ENCODE data around the gene SPATA2. TPM values are rescaled to one million over a fixed set of nuclear protein-coding genes. Genes with fewer than 3 reads are reported as not detected.

The SPATA2 gene
- total and polyA plus RNA-seq, 2 of the 13 experiments (the other 11 are each of a cell fraction or from before 2014, with no cell fraction given), result 3.2 to 8.7 TPM

GRCh38 chr20:49915380-49916145, at the start of gene SPATA2 (continued):
- TF ChIP-seq CEBPZ (IDR thresholded peaks at IDR 0.05; ENCODE audit: low read length) (no peak), ZNF770 (CRISPR knock-in tag; IDR thresholded peaks at IDR 0.05) (no peak; the same call in 1 of the 2 replicates), ZNF136 (CRISPR knock-in tag; IDR thresholded peaks at IDR 0.05; ENCODE audit: low read depth) (peak; percentile 81; the same call in 1 of the 2 replicates), TERF1 (CRISPR knock-in tag; IDR thresholded peaks at IDR 0.05) (no peak), ZNF549 (CRISPR knock-in tag; IDR thresholded peaks at IDR 0.05) (no peak), ZNF230 (CRISPR knock-in tag; IDR thresholded peaks at IDR 0.05) (peak; percentile 80; the same call in 1 of the 2 replicates), ZNF639 (CRISPR knock-in tag; conservative IDR thresholded peaks at IDR 0.05) (peak; percentile 95), TAF15 (IDR thresholded peaks at IDR 0.05; ENCODE audit: low read depth, low read length, poor library complexity, severe bottlenecking) (peak; percentile 30), IRF9 (CRISPR knock-in tag; IDR thresholded peaks at IDR 0.05; ENCODE audit: borderline replicate concordance) (peak; percentile 37; the same call in 1 of the 2 replicates), ZIK1 (CRISPR knock-in tag; IDR thresholded peaks at IDR 0.05; ENCODE audit: borderline replicate concordance, low read depth) (no peak; the same call in 1 of the 2 replicates), CHD4 (IDR thresholded peaks at IDR 0.05; ENCODE audit: borderline replicate concordance, low read length) (peak; percentile 100), DMAP1 (CRISPR knock-in tag; IDR thresholded peaks at IDR 0.05) (peak; percentile 71), ZNF354B (CRISPR knock-in tag; IDR thresholded peaks at IDR 0.05) (peak; percentile 99; the same call in 1 of the 2 replicates), ZFY (CRISPR knock-in tag; IDR thresholded peaks at IDR 0.05) (peak; percentile 88), ADNP (CRISPR knock-in tag; IDR thresholded peaks at IDR 0.05) (peak; percentile 92), ZNF572 (CRISPR knock-in tag; IDR thresholded peaks at IDR 0.05) (peak; percentile 80; the same call in 1 of the 2 replicates), ZNF563 (CRISPR knock-in tag; IDR thresholded peaks at IDR 0.05) (no peak), MIER2 (CRISPR knock-in tag; IDR thresholded peaks at IDR 0.05) (0 out of 2 replicates have a peak, but pooled peaks have one; percentile 20), MEIS2 (CRISPR knock-in tag; IDR thresholded peaks at IDR 0.05) (peak; percentile 92; the same call in 1 of the 2 replicates), BHLHE40 (IDR thresholded peaks at IDR 0.05; ENCODE audit: low read length) (peak; percentile 54), ZNF382 (CRISPR knock-in tag; IDR thresholded peaks at IDR 0.05; ENCODE audit: borderline replicate concordance) (no peak)

Measured in HepG2 (cell line).